Dedifferentiated amniotic fluid mesenchymal stem cell (primary cell): Measurements from ENCODE around the gene VEGFA.

Experiments
- DNase-seq: peaks from one replicate; pipeline ENCODE4 v3.0.0-alpha.2; 2016; ENCODE audit errors: extremely low spot score

VEGFA gene

DNA sequence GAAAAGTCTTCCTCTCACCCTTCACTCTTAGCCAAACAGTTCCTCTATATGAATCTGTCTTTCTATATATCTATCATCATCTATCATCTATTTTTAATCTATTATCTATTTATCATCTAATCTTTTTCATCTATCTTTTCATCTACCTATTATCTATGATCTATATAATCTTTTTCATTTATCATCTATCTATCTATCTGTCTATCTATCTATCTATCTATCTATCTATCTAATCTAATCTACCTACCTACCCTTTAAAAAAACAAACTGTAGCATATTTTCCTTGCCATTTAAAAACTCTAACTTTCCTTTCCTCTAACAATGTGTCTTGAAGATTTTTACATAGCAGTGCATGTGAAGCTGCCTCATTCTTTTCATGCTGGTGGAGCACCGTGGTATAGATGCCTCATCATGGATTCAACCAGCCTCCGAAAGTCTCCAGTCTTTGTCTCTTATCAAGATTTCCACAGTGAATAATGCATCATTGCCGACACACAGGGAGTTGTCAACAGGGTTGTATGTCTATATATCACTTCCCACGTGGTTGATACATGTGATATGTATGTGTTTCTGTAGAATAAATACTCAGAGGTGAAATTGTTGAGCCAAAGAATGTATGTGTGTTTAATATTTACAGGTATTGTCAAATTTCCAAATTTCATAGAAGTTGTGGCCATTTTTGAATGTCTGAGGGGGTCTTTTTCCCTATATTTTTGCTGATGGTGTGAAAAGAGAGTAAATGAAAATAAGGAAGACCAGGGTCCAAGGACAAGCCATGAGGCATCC lies 51.3 kb downstream of the VEGFA start:
- DNase-seq = no peak

DNA sequence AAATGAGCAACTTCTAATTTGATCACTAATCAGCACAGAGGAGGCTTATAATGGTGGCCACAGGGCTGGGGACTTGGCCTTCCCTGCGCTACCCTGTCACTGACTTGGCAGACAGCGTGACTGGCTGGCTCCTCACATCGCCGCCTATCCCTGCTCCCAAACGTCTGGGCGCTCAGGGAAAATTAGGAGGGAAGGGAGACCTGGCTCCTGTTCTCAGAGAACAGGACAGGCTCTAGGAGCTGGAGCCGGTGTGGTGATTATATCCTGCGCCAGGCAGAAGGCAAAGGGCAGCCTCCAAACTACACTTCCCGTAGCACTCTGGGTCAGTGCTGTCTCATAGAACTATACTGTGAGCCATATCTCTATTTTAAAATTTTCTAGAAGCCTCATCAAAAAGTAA lies 53.4 kb downstream of the VEGFA start:
- DNase-seq = no peak

DNA sequence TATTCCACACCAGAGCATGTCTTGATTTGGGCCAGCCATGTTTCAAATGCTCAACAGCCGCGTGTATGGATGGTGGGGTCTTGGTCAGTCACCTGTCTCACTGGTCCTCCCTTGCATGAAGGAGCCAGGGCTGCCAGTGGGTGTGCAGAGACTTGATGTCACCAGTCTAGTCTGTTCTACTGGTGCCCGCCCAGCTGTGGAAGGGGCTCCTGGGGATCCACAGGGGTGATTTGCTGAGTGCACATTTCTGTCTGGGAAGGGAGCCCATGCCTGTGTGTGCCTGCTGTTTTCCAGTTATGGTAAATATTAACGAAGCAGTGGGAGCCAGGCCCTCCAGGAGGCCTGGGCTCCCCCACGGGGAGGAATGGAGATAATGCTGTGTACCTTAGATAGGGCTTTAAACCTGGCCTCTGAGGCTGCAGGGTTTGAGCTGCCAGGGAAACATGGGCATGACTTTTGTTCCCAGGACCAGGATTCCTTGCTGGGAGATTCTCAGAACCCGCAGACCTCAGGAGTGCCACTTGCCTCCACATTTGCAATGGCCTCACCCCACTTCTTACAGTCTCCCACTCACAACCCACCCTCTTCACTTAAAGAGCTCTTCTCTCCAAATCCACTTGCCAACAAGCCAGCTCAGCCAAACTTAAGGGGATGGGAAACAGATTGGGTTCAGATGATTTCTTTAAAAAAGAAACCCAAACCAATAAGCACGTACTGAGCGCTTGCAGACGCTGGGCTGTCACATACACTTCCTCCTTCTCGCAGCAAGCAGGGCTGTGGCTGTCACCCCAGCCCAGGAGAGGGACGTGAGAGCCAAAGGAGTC lies 54.1 kb downstream of the VEGFA start:
- no peak for DNase-seq

DNA sequence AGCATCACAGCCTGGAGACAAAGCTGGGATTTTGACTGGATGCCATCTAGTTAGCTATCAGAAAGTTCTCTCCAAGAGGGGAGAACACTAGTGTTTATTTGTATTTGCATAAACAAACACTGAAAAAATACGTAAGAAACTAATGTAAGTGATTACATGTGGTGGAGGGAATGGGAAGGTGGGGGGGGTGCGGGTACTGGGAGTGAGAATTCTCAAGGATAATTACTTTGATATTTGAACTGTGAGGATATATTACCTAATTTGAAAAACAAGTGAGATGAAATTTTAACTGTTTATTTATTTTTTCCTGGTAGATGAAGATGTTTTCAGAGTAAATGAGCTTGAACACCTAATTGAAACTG lies 54.7 kb downstream of the VEGFA start:
- DNase-seq = no peak

DNA sequence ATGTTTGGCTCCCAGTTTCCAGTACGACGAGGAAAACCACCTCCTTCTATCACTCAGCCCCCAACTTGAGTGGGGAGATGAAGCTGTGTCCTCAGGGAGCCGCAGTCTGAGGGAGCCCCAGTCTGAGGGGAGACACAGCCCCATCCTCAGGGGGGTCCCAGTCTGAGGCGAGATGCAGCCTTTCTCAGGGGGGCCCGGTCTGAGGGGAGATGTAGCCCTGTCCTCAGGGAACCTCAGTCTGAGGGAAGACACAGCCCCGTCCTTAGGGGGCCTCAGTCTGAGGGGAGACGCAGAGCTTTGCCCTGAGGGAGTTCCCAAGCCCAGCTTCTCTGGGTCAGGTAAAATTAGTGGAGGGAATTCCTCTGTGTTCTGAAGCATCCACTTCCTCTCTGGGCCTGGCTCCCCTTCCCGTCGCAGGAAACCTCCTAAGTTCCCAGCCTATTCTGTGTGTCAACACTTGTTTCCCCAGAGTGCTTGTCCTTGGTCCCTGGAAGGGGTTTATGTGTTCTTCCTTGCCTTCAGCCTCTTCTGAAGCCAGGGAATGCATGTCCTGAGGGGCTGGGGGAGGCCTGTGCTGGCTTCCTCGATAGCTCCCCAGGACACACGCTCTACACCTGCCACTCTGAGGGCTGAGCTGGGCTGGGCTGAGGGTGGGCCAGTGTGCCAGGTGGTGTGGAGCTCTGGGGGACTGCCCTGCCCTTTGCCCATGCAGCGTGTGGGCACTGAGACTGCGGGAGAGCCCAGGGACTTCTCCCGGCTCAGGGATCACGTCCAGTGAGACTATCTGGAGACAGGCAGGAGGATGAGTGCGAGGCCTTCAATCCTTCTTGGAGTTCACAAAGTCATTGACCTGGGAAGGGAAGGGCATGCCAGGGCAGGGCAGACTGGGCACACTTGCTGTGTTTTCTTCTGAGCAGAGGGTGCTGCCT lies 55.4 kb downstream of the VEGFA start:
- no peak for DNase-seq

DNA sequence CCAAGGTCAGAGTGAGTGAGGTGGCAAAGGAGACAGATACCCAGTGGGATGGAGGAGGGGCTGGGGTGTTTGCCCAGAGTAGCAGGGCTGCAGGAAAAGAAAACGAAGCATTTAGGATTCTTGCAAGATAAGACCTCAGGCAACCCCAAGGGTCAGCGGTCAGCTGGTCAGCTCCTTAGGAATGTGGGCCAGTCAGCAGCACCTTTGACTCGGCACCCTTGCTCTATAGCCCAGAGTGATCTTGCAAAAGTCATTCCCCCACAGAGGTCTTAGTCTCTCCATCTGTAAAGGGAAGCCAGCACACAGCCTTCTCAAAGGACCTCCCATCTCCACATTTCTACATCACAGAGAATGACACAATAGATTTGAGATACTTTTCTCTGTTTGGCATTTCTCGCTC lies 56.7 kb downstream of the VEGFA start:
- DNase-seq = no peak

DNA sequence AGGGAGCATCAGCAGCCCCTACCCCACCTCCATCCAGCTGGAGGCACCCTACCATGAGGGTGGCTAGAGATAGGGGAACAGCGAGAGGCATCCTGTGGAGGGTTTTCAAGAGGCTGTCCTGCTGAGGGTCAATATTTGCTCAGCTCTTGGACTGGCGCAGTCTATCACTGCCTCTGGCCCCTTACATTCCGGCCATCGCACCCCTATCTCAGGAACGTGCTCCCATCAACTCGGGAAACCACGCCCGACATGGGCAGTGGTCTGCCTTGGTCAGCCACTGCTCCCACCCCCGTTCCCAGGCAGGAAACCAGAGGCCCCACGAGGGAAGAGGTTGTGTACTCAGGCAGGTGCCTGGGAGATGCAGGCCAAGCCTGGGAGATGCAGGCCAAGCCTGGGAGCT lies 57.9 kb downstream of the VEGFA start:
- DNase-seq = no peak

DNA sequence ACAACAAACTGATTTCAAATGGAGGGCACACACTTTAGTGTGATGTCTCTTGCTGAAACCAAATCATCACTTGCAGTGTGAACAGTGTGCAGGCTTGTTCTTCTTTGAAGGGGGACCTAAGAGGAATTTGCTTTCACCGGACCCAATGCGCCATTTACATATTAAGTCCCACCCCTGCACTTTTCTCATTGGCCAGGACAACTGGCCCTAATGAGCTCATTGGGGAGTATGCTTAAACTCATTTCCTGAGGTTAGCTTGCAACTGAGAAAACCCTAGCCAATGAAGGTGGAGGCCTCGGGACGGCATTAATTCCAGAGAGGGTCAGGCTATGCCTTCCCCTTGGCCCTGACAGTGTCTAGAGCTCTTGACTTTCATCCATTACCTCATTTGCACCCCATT lies 58.7 kb downstream of the VEGFA start:
- no peak for DNase-seq

DNA sequence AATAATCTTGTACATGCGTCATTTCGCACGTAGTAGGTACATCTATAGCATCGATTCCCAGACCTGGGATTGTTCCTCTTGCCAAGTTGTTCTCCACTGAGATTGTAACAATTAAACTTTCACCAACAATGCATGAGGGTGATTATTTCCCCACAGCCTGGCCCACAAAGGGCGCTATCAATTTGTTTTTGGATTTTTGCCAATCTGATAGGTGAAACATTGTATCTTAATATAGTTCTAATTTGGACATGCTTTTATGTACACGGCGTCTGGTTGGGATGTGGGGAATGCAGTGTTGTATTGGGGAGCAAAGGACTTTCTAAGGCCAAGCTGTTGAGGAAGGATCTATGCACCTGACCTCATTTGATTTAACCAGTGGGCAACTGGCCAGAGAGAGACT lies 59.5 kb downstream of the VEGFA start:
- DNase-seq = no peak

DNA sequence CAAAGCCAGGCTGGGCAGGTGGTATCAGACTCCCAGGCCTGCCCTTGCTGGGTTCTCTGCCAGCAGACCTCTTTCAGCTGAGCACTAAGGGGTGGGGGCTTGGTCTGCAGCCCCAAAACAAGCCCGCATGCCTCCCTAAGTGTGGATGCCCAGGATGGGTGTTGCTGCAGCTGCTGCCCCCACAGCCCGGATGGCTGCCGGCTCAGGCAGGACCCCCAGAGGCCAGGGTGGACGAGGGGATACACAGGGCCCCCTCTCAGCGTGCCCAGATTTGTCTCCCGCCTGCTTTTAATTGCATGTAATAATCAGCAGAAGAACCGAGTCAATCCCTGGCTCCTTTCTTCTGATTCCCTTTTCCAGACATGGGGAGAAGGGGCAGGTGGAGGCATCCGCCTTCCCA lies 60.8 kb downstream of the VEGFA start:
- DNase-seq = no peak

DNA sequence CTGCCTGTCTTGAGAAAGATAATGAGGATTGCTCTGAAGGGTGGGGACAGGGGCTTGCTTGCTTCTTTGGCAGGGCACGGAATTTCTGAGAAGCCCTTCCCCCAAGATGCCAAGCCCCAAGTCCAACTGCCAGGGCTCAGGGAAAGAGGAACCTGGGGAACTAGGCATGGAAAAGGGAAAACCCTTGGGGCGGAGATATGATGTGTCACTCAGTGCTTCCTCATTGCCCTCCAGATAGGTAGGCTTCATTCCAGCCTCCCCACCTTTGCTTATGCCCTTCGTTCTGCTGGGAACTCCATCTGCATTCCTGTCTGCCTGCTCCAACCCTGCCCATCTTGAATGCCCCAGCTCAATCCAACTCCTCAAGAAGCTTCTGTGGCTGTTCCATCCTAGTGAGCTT lies 61.2 kb downstream of the VEGFA start:
- DNase-seq = no peak

DNA sequence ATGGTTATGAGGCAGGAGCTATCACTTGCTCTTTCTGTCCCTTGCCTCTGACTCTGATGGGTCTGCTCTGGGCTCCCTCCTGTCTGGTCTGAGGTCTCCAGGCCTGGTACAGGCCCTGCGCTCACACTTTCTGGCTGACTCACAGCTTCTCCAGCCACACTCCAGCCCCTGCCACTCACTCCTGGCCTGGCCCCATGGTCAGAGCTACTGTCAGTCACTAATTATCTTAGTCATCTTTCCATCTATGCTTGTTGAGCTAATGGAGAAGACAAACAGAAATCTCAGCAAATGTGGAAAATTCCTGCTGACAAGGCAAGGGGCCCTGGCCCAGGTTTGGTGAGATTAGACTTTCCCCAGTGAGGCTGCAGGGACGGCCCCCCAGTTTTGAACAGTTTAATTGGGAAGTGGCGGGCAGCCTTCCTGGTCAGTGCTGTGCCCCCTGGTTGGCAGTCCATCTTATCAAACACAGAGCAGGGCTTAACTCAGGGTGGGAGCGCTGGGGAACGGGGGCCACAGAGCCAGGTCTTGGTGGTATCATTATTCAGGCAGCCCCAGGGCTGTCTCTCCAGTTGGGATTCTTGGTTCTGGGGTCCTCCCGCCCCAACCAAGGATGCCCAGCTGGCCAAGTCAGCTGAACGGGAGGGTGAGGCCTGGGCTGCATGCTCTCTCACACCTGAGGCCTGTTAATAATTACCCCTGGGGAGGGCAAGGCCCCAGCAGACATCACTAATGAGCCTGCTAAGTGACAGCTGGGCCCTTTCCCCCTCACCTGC lies 63.4 kb downstream of the VEGFA start:
- DNase-seq = no peak

DNA sequence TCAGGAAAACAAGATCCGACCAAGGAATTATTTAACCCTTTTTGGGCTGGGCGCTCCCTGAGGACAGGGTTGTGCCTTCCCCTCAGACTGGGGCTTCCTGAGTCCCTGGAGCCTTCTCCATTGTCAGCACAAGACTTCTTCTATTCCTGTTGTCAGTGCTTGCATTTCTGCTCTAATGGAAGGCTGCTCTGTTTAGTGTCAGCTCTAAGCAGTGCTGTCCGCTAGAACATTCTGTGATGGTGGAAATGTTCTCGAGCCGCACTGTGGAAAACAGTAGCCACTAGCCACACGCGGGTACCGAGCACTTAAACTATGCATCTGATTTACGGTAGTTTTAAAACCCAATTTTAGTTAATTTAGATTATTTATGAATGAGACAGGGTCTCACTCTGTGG lies 64.0 kb downstream of the VEGFA start:
- no peak for DNase-seq

DNA sequence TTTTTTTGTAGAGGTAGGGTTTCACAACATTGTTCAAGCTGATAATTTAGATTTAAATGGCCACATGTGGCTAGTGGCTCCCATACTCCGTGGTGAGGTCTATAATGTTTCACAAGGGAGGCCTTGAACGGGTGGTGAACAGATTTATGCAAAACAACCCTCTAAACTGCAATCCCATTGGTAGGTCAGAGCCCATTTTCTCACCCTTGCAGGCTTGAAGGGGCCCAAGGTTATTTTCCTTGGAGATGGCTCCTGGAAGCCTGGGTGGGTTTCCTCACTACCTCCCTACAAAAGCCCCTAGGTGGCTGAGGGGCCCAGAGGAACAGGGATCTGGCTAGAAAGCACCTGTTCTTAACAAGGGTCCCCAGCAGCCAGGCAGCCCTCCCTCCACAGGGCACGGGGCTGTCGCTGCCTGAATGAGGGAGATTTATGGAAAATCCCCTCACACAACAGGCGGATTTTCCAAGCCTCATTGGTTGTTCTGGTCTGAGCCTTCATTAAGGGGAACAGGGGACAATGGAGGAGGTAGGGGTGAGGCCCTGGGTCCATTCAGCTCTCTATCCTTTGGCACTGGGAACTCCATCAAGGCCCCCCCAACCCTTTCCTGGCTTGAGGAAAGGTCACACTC lies 64.6 kb downstream of the VEGFA start:
- no peak for DNase-seq

DNA sequence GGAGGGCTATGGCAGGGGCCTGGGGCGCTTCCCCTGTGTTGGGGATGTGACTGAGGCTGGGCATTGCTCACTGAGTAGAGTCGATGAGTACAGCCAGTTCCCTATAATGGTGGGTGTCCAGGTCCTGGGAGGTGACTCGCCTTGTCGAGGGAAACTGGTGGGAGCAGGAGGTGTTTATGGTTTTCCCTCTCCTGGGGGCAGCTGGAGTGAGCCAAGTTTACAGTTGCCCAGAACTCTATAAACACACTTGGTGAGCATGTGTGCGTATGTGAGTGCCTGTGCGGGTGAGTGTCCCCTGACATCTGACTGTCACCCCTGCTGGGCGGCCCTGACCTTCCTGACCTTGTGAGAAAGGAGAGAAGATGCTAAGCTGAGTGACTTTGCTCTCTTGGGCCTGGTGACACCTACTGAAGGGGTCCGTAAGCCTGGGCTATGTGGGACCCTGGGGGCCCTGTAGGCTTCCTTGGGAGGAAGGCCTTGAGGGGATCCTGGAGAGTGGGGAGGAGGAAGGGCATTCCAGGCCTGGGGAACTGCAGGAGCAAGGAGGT lies 65.9 kb downstream of the VEGFA start:
- no peak for DNase-seq
